Measurements from ENCODE around the gene SCARB2.

GRCh38 chr4:76197971-76198410 lies 15.6 kb downstream of the SCARB2 start:
- TF ChIP-seq EZH2phosphoT487 (IDR thresholded peaks at IDR 0.05; ENCODE audit: insufficient read depth, low read depth) = no peak
- no peak for TF ChIP-seq EZH2 (IDR thresholded peaks at IDR 0.05; ENCODE audit: insufficient read depth, poor library complexity, severe bottlenecking)

Measured in GM23248 (cell line).